Aorta (tissue), 5 donors: ENCODE measurements around the gene FGD6. TPM values are rescaled to one million over a fixed set of nuclear protein-coding genes. Genes with fewer than 3 reads are reported as not detected.

Experiments
- ATAC-seq: fragments of 200-7000 bp; cut with Tn5 transposase; one replicate; pipeline ENCODE4 v1.9.1; 2022; ENCODE audit warnings: moderate library complexity; ENCODE audit not compliant: low FRiP score
- DNase-seq, 2 donors: peaks; one replicate each; pipeline ENCODE4 v3.0.0-alpha.2; 2020
- H3K27ac ChIP-seq, 2 donors: one replicate each; pipeline ENCODE4 v1.5.1; 2013; ENCODE audit warnings: low read length in 2 of 2, mild to moderate bottlenecking in 2 of 2, moderate library complexity in 2 of 2, control low read depth in 1 of 2, inconsistent platforms in 1 of 2, low read depth in 1 of 2
- H3K27me3 ChIP-seq, 2 donors: one replicate each; pipeline ENCODE4 v1.6.1; 2013; ENCODE audit warnings: control low read depth in 1 of 2, low read length in 1 of 2, mild to moderate bottlenecking in 1 of 2, moderate library complexity in 1 of 2; ENCODE audit not compliant: insufficient read depth in 2 of 2, control insufficient read depth in 1 of 2
- H3K36me3 ChIP-seq, 2 donors: one replicate each; pipeline ENCODE4 v1.6.1; 2013; ENCODE audit warnings: control low read depth in 1 of 2, low read length in 1 of 2, mild to moderate bottlenecking in 1 of 2; ENCODE audit not compliant: insufficient read depth in 2 of 2, control insufficient read depth in 1 of 2
- H3K4me1 ChIP-seq, 2 donors: one replicate each; pipeline ENCODE4 v1.6.1; 2013; ENCODE audit warnings: low read length in 2 of 2, control low read depth in 1 of 2, mild to moderate bottlenecking in 1 of 2, moderate library complexity in 1 of 2; ENCODE audit not compliant: insufficient read depth in 2 of 2, control insufficient read depth in 1 of 2
- H3K4me3 ChIP-seq, 2 donors: one replicate each; pipeline ENCODE4 v1.5.1; 2013; ENCODE audit warnings: low read length in 2 of 2, control low read depth in 1 of 2, mild to moderate bottlenecking in 1 of 2
- H3K9me3 ChIP-seq: one replicate; pipeline ENCODE4 v1.6.1; 2013; ENCODE audit warnings: mild to moderate bottlenecking, low read length; ENCODE audit not compliant: control insufficient read depth
- WGBS, 2 donors: extraction: QIAGEN DNeasy Blood & Tissue Kit; methylation state at CpG; one replicate each; pipeline ENCODE4 v1.1.7; 2013; 5-methylcytosine and 5-hydroxymethylcytosine counted together
- intact Hi-C, 2 donors: fragments of 100-400 bp; cut with DNase I; formaldehyde crosslinking; loops; one replicate each; pipeline versions ENCODE4 v1.14.2 to v1.15.0; 2022
- long read RNA-seq, 2 donors: library from polyadenylated mRNA; unstranded; transcript quantifications; one replicate each; pipeline ENCODE4 v2.0.0, GENCODE V29; 2020 to 2021
- polyA plus RNA-seq, 2 donors: library from polyadenylated mRNA; stranded (reverse); fragments of 200-250 nt; gene quantifications; one replicate each; pipeline ENCODE4 v1.2.3, GENCODE V29; 2013
- total RNA-seq, 2 donors: library from RNA; stranded (reverse); fragmentation: NEBNext Ultra II Directional; extraction: Animal tissue kit (Norgen Biotek cat#: 25700); gene quantifications; one replicate each; pipeline ENCODE4 v1.2.1, GENCODE V29; 2021
- donor health status: healthy with polysubstance abuse.
- donor health status: Bipolar disorder and iron deficiency.
- donor health status: DM: no; HTN: no; CAD: no.
- donor health status: DM: no; HTN: no; CAD: no.
- donor health status: DM: yes; HTN: yes; CAD: no.

FGD6 gene
- total RNA-seq: 10 to 100 TPM in 1 of 2 donors, 1 to 10 TPM in 1; 8.9 to 15.5 TPM
- polyA plus RNA-seq: 1 to 10 TPM in 1 of 2 donors, under 1 TPM in 1; 0.95 to 1.4 TPM
- long read RNA-seq, donor 1, partial matches to known transcripts: 6 of 8 reads
- long read RNA-seq, donor 1, other reads (novel, unspliced or antisense): 2 of 8 reads
- long read RNA-seq, donor 2, full-length matches to known transcripts: 1 of 4 reads
- long read RNA-seq, donor 2, partial matches to known transcripts: 0 of 4 reads
- long read RNA-seq, donor 2, other reads (novel, unspliced or antisense): 3 of 4 reads

GRCh38 chr12:95217377-95218149, at the start of gene FGD6, which contains the start of gene VEZT:
Gene FGD6, minus strand, starts transcription at chr12:95217467. Its CDS starts 227 bp downstream, at chr12:95217240.
Gene VEZT, plus strand, starts transcription at chr12:95217807. Its CDS starts 44 bp downstream, at chr12:95217851.
- intact Hi-C loops: loop anchor here (2.0 to 5.0 kb wide), 4 partner anchors 85 to 145 kb away; partner anchors contain the start of gene NR2C1 (in 1 of the 2)
- H3K4me3 ChIP-seq: peak within 1 kb of the TSS; percentile 95 to 98
- H3K36me3 ChIP-seq: no peaks in the 10 kb centered on the region
- 0 to 1% methylated on average over 66 to 75 of the region's 75 CpGs for WGBS, 2 donors
- H3K27ac ChIP-seq: peak within 1 kb of the TSS; percentile 51 to 97
- no peaks in the 10 kb centered on the region for H3K9me3 ChIP-seq
- peaks cover 0 to 2% of the 10 kb centered on the region in 2 donors for H3K4me1 ChIP-seq
- no peaks in the 10 kb centered on the region for H3K27me3 ChIP-seq
- DNase-seq (peak; percentile 99), ATAC-seq (peak; percentile 97)

DNA sequence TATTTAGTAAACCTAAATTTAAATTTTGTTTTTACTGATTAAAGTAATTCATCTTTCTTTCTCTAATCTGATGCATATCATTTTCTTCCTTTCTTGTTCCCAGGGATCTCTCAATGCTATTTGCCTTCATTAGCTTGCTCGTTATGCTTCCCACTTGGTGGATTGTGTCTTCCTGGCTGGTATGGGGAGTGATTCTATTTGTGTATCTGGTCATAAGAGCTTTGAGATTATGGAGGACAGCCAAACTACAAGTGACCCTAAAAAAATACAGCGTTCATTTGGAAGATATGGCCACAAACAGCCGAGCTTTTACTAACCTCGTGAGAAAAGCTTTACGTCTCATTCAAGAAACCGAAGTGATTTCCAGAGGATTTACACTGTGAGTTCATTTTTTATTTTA, 49.0 kb upstream of the FGD6 start:
- 91 to 92% methylated on average over 6 of the region's 6 CpGs for WGBS, 2 donors
- no peak for DNase-seq
- Histone ChIP-seq H3K36me3 (peaks cover 0 to 3% of the 10 kb centered on the region in 2 donors), H3K4me3 (no peak overlapping the region), H3K27me3 (no peaks in the 10 kb centered on the region), H3K9me3 (no peaks in the 10 kb centered on the region), H3K4me1 (no peaks in the 10 kb centered on the region), H3K27ac (no peak overlapping the region)
- intact Hi-C loops: no loop called here
- no peak for ATAC-seq

- no peak overlapping the region for H3K4me3 ChIP-seq
- no peak overlapping the region for H3K27ac ChIP-seq
- intact Hi-C loops: no loop called here
- 83 to 88% methylated on average over 2 of the region's 2 CpGs for WGBS, 2 donors
- H3K36me3 ChIP-seq: peaks cover 0 to 3% of the 10 kb centered on the region in 2 donors
- no peak for ATAC-seq
- DNase-seq: no peak
- no peaks in the 10 kb centered on the region for H3K27me3 ChIP-seq
- H3K4me1 ChIP-seq: no peaks in the 10 kb centered on the region
- H3K9me3 ChIP-seq: no peaks in the 10 kb centered on the region
Observed at GRCh38 chr12:95265765-95266164, 48.5 kb upstream of the FGD6 start.

GRCh38 chr12:95262808-95263207, 45.5 kb upstream of the FGD6 start:
- H3K4me3 ChIP-seq: no peak overlapping the region
- H3K27me3 ChIP-seq: no peaks in the 10 kb centered on the region
- H3K4me1 ChIP-seq: no peaks in the 10 kb centered on the region
- intact Hi-C loops: no loop called here
- H3K27ac ChIP-seq: no peak overlapping the region
- ATAC-seq (no peak), DNase-seq (no peak)
- WGBS, 2 donors: 81 to 83% methylated on average over 3 of the region's 3 CpGs
- H3K36me3 ChIP-seq: peaks cover 3 to 5% of the 10 kb centered on the region in 2 donors
- H3K9me3 ChIP-seq: no peaks in the 10 kb centered on the region

DNA sequence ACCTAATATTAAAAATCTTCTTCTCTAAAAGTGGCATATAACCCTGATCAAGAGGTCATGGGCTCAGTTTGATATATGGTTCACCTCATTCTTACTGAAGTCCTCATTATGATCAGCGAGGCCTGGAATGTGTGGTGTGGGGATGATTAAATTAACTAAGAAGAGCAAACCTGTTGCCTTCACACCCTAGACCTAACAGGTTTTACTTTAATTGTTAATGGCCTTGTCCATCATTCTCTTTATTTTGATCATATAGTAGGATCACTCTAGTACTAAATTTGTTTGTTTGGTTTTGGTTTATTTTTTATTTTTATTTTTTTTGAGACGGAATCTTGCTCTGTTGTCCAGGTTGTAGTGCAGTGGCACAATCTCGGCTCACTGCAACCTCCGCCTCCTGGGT, 43.8 kb upstream of the FGD6 start:
- DNase-seq (no peak), ATAC-seq (no peak)
- Histone ChIP-seq H3K36me3 (peaks cover 3 to 5% of the 10 kb centered on the region in 2 donors), H3K27ac (no peak overlapping the region), H3K4me3 (no peak overlapping the region), H3K9me3 (no peaks in the 10 kb centered on the region), H3K27me3 (no peaks in the 10 kb centered on the region), H3K4me1 (no peaks in the 10 kb centered on the region)
- intact Hi-C loops: no loop called here
- WGBS, 2 donors: 95 to 97% methylated on average over 4 of the region's 4 CpGs

DNA sequence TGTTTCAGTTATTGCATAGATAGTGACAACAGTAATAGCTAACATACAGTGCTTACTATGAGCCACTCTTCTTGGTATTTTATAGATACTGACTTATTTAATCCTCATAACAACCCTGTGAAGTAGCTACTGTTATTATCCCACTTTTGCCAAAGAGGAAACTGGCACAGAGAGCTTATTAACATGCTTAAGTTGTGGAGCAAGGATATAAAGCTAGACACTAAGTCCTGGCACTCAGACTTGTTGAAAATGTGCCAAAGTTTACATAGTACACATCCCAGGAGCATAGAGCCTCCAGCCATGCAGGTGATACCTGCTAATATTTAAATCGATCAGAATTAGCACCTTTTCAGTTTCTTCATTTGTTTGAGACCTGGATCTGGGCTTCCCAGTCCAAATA, 42.1 kb upstream of the FGD6 start:
- Histone ChIP-seq H3K27me3 (no peaks in the 10 kb centered on the region), H3K27ac (no peak overlapping the region), H3K4me3 (no peak overlapping the region), H3K36me3 (peaks cover 5 to 9% of the 10 kb centered on the region in 2 donors), H3K4me1 (no peaks in the 10 kb centered on the region), H3K9me3 (no peaks in the 10 kb centered on the region)
- DNase-seq: no peak
- ATAC-seq: no peak
- intact Hi-C loops: no loop called here
- 86 to 95% methylated on average over 1 of the region's 1 CpG for WGBS, 2 donors

GRCh38 chr12:95258803-95259202, 41.5 kb upstream of the FGD6 start:
- Histone ChIP-seq H3K27me3 (no peaks in the 10 kb centered on the region), H3K36me3 (peaks cover 5 to 9% of the 10 kb centered on the region in 2 donors), H3K27ac (no peak overlapping the region), H3K4me1 (no peaks in the 10 kb centered on the region), H3K9me3 (no peaks in the 10 kb centered on the region), H3K4me3 (no peak overlapping the region)
- WGBS, 2 donors: 61 to 62% methylated on average over 2 of the region's 2 CpGs
- ATAC-seq (no peak), DNase-seq (no peak)
- intact Hi-C loops: no loop called here

DNA sequence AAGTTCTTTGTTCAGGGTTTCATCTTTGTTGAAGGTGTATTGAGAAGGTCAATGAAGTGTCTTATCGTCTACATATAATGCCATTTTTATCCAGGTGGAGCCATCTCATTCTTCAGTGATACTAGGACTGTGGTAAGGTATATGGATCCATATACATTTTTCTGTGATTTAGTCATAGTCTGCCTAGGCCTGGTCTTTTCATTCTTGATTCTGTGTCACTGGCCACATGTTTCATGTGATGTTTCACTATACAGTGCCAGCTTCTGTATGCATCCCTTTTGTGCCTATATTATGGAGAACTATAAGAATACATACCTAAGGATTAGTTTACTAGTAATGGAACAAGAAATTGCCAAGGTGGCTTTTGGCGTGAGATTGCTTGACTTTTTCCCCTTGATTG, 40.9 kb upstream of the FGD6 start:
- intact Hi-C loops: no loop called here
- Histone ChIP-seq H3K36me3 (peaks cover 2 to 9% of the 10 kb centered on the region in 2 donors), H3K9me3 (no peaks in the 10 kb centered on the region), H3K4me1 (no peaks in the 10 kb centered on the region), H3K4me3 (no peak overlapping the region), H3K27ac (no peak overlapping the region), H3K27me3 (no peaks in the 10 kb centered on the region)
- WGBS, 2 donors: 94 to 95% methylated on average over 2 of the region's 2 CpGs
- ATAC-seq (no peak), DNase-seq (no peak)
